Measurements from ENCODE around the gene SAMD4A.

DNA sequence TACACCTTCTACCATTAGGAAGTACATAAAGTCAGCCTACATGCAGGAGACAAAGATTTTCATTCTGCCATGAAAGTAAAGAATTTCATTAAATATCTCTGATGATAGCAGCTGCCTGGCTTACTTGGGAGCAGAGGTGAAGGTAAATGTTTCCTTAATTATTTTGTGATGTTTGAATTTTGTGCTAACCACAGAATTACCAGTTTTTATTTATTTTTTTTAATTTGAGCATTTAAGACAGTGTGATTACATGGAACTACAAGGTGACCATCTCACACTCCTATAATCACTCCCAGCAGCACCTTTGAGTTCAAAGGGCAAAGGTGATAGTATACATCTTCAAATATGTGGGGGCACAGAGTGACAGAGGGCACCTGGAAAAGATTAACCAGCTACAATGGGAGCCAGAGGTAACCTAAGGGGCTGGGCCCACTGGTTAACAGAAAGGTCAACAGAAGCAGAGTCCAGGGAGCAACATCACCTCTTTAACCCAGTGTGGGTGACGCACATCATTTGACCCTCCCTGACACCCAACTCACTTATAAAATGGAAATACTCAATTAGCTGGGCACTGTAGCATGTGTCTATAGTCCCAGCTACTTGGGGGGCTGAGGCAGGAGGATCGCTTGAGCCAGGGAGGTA lies 270.7 kb downstream of the SAMD4A start:
- TF ChIP-seq CEBPB (IDR thresholded peaks at IDR 0.05), result no peak
- TF ChIP-seq, protein P1, sequence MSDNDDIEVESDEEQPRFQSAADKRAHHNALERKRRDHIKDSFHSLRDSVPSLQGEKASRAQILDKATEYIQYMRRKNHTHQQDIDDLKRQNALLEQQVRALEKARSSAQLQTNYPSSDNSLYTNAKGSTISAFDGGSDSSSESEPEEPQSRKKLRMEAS (IDR thresholded peaks at IDR 0.05), result no peak
- TF ChIP-seq, protein P2, sequence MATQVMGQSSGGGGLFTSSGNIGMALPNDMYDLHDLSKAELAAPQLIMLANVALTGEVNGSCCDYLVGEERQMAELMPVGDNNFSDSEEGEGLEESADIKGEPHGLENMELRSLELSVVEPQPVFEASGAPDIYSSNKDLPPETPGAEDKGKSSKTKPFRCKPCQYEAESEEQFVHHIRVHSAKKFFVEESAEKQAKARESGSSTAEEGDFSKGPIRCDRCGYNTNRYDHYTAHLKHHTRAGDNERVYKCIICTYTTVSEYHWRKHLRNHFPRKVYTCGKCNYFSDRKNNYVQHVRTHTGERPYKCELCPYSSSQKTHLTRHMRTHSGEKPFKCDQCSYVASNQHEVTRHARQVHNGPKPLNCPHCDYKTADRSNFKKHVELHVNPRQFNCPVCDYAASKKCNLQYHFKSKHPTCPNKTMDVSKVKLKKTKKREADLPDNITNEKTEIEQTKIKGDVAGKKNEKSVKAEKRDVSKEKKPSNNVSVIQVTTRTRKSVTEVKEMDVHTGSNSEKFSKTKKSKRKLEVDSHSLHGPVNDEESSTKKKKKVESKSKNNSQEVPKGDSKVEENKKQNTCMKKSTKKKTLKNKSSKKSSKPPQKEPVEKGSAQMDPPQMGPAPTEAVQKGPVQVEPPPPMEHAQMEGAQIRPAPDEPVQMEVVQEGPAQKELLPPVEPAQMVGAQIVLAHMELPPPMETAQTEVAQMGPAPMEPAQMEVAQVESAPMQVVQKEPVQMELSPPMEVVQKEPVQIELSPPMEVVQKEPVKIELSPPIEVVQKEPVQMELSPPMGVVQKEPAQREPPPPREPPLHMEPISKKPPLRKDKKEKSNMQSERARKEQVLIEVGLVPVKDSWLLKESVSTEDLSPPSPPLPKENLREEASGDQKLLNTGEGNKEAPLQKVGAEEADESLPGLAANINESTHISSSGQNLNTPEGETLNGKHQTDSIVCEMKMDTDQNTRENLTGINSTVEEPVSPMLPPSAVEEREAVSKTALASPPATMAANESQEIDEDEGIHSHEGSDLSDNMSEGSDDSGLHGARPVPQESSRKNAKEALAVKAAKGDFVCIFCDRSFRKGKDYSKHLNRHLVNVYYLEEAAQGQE (IDR thresholded peaks at IDR 0.05; ENCODE audit: low read depth), result no peak
- no peak for TF ChIP-seq EP300 (IDR thresholded peaks at IDR 0.05; ENCODE audit: borderline replicate concordance)
- no peak for TF ChIP-seq ZBTB7A (IDR thresholded peaks at IDR 0.05; ENCODE audit: low read depth)
- no peak for TF ChIP-seq CREB1 (IDR thresholded peaks at IDR 0.05; ENCODE audit: low read depth)

Data from Ishikawa (cell line).